ENCODE data around the gene NT5DC3.

The NT5DC3 gene

GRCh38 chr12:103807561-103808238 is 33.3 kb downstream of the NT5DC3 start:
- DNase-seq: no peak

GRCh38 chr12:103806803-103807202 is 34.2 kb downstream of the NT5DC3 start:
- no peak for DNase-seq

GRCh38 chr12:103805655-103806360 is 35.2 kb downstream of the NT5DC3 start:
- DNase-seq: no peak

- DNase-seq: no peak
These were observed 37.2 kb downstream of the NT5DC3 start for GRCh38 chr12:103803847-103804246.

- DNase-seq: no peak
These were observed 38.5 kb downstream of the NT5DC3 start for GRCh38 chr12:103802586-103802886.

GRCh38 chr12:103801709-103802585 is 39.1 kb downstream of the NT5DC3 start:
- DNase-seq: no peak

- DNase-seq: no peak
These were observed 40.9 kb downstream of the NT5DC3 start for GRCh38 chr12:103799857-103800771.

GRCh38 chr12:103799504-103799856 is 41.6 kb downstream of the NT5DC3 start:
- DNase-seq: no peak

GRCh38 chr12:103798586-103798985 is 42.4 kb downstream of the NT5DC3 start:
- DNase-seq: no peak

- no peak for DNase-seq
These were observed 46.5 kb downstream of the NT5DC3 start for GRCh38 chr12:103794309-103795213.

GRCh38 chr12:103793512-103794045 is 47.5 kb downstream of the NT5DC3 start:
- no peak for DNase-seq

GRCh38 chr12:103793046-103793445 is 48.0 kb downstream of the NT5DC3 start:
- DNase-seq: no peak

- DNase-seq: no peak
These were observed 49.6 kb downstream of the NT5DC3 start for GRCh38 chr12:103791350-103791920.

GRCh38 chr12:103786201-103786600 is 54.8 kb downstream of the NT5DC3 start:
- no peak for DNase-seq

- no peak for DNase-seq
These were observed 55.6 kb downstream of the NT5DC3 start for GRCh38 chr12:103785243-103786031.

- DNase-seq: no peak
These were observed 57.0 kb downstream of the NT5DC3 start for GRCh38 chr12:103783744-103784664.

- no peak for DNase-seq
These were observed 58.6 kb downstream of the NT5DC3 start for GRCh38 chr12:103782399-103782798.

GRCh38 chr12:103780992-103781391 is 60.0 kb downstream of the NT5DC3 start:
- no peak for DNase-seq

GRCh38 chr12:103780093-103780440 is 61.0 kb downstream of the NT5DC3 start:
- no peak for DNase-seq

Measured in activated naive CD4-positive, alpha-beta T cell treated with anti-CD3 and anti-CD28 coated beads, Interleukin-2, amount 50 U/mL, for 16 hours (primary cell).